Mucosa of descending colon (tissue), 3 donors: ENCODE measurements around the gene PEX10. TPM values are rescaled to one million over a fixed set of nuclear protein-coding genes. Genes with fewer than 3 reads are reported as not detected.

Source experiments
- ATAC-seq: fragments of 200-7000 bp; cut with Tn5 transposase; one replicate; pipeline ENCODE4 v1.9.1; 2020; ENCODE audit warnings: mild to moderate bottlenecking, moderate library complexity
- DNase-seq, 3 donors: peaks; one replicate each; pipeline ENCODE4 v3.0.0-alpha.2; 2020
- H3K36me3 ChIP-seq: fragments of 200-600 bp; one replicate; pipeline ENCODE4 v1.8.0; 2021; ENCODE audit warnings: low read depth, mild to moderate bottlenecking
- H3K4me1 ChIP-seq: fragments of 200-600 bp; one replicate; pipeline ENCODE4 v1.8.0; 2021; ENCODE audit warnings: low read depth, mild to moderate bottlenecking
- H3K4me3 ChIP-seq: fragments of 200-600 bp; one replicate; pipeline ENCODE4 v1.8.0; 2021; ENCODE audit warnings: mild to moderate bottlenecking
- H3K9me3 ChIP-seq: fragments of 200-600 bp; one replicate; pipeline ENCODE4 v1.8.0; 2021; ENCODE audit warnings: mild to moderate bottlenecking
- CTCF ChIP-seq: fragments of 200-600 bp; IDR thresholded peaks from one replicate; pipeline ENCODE4 v1.8.0; 2022; ENCODE audit warnings: antibody characterized with exemption, mild to moderate bottlenecking
- intact Hi-C, 2 donors: fragments of 100-400 bp; cut with DNase I in 1 of 2; cut with micrococcal nuclease in 1 of 2; formaldehyde crosslinking; loops; one replicate each; pipeline versions ENCODE4 v1.11.0 to v1.11.1; 2022; cut with DNase I, micrococcal nuclease
- total RNA-seq, 3 donors: library from RNA; stranded (reverse); fragmentation: NEBNext Ultra II Directional in 2 of 3; extraction: Animal tissue kit (Norgen Biotek cat#: 25700) in 2 of 3; gene quantifications; one replicate each; pipeline versions ENCODE4 v1.2.1 to v1.2.4, GENCODE V29; 2021 to 2023
- donor health status: DM: no; HTN: no; CAD: no; lungs with moderate emphysema.
- donor health status: DM: no; HTN: no; CAD: no.
- donor health status: DM: no; HTN: yes; CAD: no.

PEX10 gene
- total RNA-seq, 3 donors from 2014 or later, result 13.4 to 20.4 (median 18.4) TPM

- DNase-seq, result no peak
- Histone ChIP-seq H3K36me3 (no peaks in the 10 kb centered on the region), H3K4me3 (no peak overlapping the region), H3K4me1 (peaks cover 24% of the 10 kb centered on the region), H3K9me3 (peaks cover 6% of the 10 kb centered on the region)
- intact Hi-C loops, result loop anchor here in 1 of 2 donors (5.0 to 10.0 kb wide), 2 partner anchors 128 to 1005 kb away; no protein-coding TSS in a partner anchor
- no peak for TF ChIP-seq CTCF
- no peak for ATAC-seq
Observed at GRCh38 chr1:2419416-2419815, 7.1 kb upstream of the PEX10 start.

- DNase-seq (no peak), ATAC-seq (no peak)
- H3K9me3 ChIP-seq, result peaks cover 6% of the 10 kb centered on the region
- H3K4me1 ChIP-seq, result peaks cover 29% of the 10 kb centered on the region
- no peaks in the 10 kb centered on the region for H3K36me3 ChIP-seq
- TF ChIP-seq CTCF, result no peak
- H3K4me3 ChIP-seq, result no peak overlapping the region
- intact Hi-C loops, result loop anchor here in 1 of 2 donors (5.0 to 10.0 kb wide), 2 partner anchors 128 to 1006 kb away; no protein-coding TSS in a partner anchor
Observed at GRCh38 chr1:2418791-2419320, 6.5 kb upstream of the PEX10 start.

- DNase-seq, result no peak
- ATAC-seq, result no peak
- Histone ChIP-seq H3K9me3 (no peaks in the 10 kb centered on the region), H3K4me3 (no peak overlapping the region), H3K4me1 (peaks cover 38% of the 10 kb centered on the region), H3K36me3 (no peaks in the 10 kb centered on the region)
- TF ChIP-seq CTCF, result no peak
- intact Hi-C loops, result loop anchor here in 1 of 2 donors (5.0 to 10.0 kb wide), 2 partner anchors 129 to 1007 kb away; no protein-coding TSS in a partner anchor
Observed at GRCh38 chr1:2417833-2418225, 5.5 kb upstream of the PEX10 start.

GRCh38 chr1:2417083-2417832 lies 4.9 kb upstream of the PEX10 start:
- intact Hi-C loops, result loop anchor here in 1 of 2 donors (5.0 to 10.0 kb wide), 2 partner anchors 130 to 1008 kb away; no protein-coding TSS in a partner anchor
- no peak for ATAC-seq

GRCh38 chr1:2416403-2416802 lies 4.0 kb upstream of the PEX10 start:
- intact Hi-C loops, result loop anchor here in 1 of 2 donors (5.0 to 10.0 kb wide), 2 partner anchors 131 to 1008 kb away; no protein-coding TSS in a partner anchor
- peak; percentile 19 for ATAC-seq
- Histone ChIP-seq H3K9me3 (no peaks in the 10 kb centered on the region), H3K4me3 (no peak overlapping the region), H3K4me1 (peaks cover 43% of the 10 kb centered on the region), H3K36me3 (no peaks in the 10 kb centered on the region)
- peak; percentile 71 to 82 (median 79) for DNase-seq
- TF ChIP-seq CTCF, result no peak

More at GRCh38 chr1:2417083-2417832, 4.9 kb upstream of the PEX10 start:
- DNase-seq, result no peak
- Histone ChIP-seq H3K9me3 (no peaks in the 10 kb centered on the region), H3K4me1 (peaks cover 38% of the 10 kb centered on the region), H3K4me3 (no peak overlapping the region), H3K36me3 (no peaks in the 10 kb centered on the region)
- no peak for TF ChIP-seq CTCF
